Right renal pelvis (tissue), 4 donors: ENCODE data around the gene RGMA. TPM values are rescaled to one million over a fixed set of nuclear protein-coding genes. Genes with fewer than 3 reads are reported as not detected.
A peak's percentile ranks its signal among the peaks of the same experiment; 100 is the strongest.

Experiments used
- DNase-seq, 4 donors: peaks; one replicate each; pipeline ENCODE4 v3.0.0-alpha.2; 2013; ENCODE audit warnings: low read depth in 4 of 4, low spot score in 3 of 4, missing footprints in 1 of 4
- polyA plus RNA-seq, 4 donors: library from polyadenylated mRNA; unstranded; fragments of 120-200 nt; gene quantifications; one replicate each; pipeline ENCODE4 v1.2.1, GENCODE V29; 2013; ENCODE audit not compliant: insufficient read length in 4 of 4

RGMA gene
- 10 to 100 TPM in 1 of 4 donors, 1 to 10 TPM in 3; 8.9 to 10.1 (median 9.7) TPM for polyA plus RNA-seq

DNA sequence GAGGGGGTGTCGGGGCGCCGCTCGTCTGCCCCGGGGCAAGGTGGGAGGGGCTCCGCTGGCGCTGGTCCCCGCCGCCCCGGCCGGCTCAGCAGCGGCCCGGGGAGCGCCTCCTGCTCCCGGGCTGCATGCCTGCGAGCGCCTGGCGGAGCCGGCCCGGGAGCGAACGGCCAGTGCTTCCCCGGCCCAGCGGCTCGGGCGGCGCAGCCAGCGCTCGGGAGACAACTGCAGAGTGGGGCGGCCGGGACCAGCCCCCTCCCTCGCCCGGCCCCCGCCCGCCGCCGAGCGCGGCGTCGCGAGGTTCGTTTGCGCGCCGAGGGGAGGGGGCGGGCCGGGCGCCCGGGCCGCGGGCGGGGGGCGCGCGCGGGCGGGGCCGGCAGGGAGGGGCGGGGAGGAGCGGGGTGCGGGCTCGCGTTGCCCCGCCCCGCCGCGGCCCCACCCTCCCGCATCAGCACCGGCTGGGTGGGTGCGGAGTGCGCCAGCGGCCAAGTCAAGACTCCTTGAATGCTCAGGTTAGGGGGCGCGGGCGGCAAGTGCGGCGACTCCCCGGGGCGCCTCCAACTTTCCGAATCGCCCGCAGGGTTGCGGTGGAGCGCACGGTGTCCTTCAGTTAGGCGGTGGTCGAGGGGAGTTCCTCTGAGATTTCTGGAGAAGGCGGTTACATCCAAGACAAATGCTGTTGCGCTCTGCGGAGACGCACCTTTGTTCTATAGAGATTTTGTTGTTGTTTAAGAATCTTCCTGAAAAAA lies at the start of gene RGMA:
RGMA (minus strand) TSS at position 231 of the 746 bp plus-strand sequence. CDS start 279 bp downstream, outside the sequence.
- DNase-seq = peak in 1 of 4 donors; percentile 15

- DNase-seq = no peak
Measured at GRCh38 chr15:93136606-93137005, 47.6 kb upstream of the RGMA start.

- no peak for DNase-seq
Measured at GRCh38 chr15:93135997-93136397, 47.0 kb upstream of the RGMA start.

- DNase-seq = no peak
Measured at GRCh38 chr15:93135459-93135858, 46.4 kb upstream of the RGMA start.

- no peak for DNase-seq
Measured at GRCh38 chr15:93131485-93132095, 42.6 kb upstream of the RGMA start.

DNA sequence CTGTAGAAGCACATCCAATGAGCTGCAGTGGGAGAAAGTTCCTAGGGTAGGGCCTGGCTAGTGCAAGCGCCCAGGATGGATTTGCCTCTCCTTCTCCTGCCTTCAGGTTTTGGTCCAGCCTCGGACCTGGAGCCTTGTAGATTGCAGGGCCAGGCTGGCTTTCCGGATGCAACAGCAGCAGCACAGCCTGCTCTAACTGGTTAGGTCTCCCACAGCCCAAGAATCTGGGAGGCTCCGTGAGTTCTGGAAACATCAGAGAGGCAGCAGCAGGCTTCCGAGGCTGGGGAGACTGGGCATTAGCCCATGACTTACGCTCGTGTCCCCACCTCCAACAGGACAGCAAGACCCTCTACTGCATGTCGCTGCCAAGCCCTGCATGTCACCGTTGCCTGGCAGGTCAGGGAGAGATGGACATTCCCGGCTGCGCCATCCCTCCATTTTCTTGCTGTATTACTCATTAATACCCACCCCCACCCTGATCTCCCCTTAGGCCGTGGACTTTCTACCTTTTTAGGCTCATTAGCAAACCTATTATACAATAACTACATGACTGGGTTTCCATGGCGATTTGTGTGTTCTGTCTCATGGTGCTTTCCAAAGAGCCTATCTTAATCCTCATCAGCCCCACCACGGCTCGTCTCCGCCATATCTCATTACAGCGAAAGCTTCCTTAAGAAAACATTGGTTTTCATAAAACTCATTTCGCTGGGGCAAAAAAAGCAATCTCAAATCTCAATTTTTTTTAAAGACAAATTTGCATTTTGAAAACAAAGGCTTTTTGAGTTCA lies 40.9 kb upstream of the RGMA start:
- no peak for DNase-seq

DNA sequence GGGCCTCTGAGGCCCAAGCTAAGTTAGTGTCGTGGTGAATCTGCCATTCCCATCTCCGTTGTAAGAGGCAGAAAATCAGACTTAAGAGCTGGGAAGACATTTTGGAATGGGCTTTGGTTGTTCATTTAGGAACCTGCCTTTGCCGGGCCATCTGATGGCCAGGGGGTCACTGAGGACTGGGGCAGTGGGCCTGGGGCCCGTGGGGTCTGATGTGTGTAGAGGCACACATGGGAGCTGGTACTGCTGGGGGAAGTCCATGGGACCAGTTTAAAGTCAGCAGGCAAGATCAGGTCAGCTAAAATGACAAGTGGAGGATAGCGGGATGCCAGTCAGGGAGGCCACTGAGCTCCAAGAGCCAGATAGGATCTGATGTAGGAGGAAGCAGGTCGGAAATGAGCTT lies 38.3 kb upstream of the RGMA start:
- no peak for DNase-seq

GRCh38 chr15:93126599-93126998 lies 37.6 kb upstream of the RGMA start:
- DNase-seq = no peak

DNA sequence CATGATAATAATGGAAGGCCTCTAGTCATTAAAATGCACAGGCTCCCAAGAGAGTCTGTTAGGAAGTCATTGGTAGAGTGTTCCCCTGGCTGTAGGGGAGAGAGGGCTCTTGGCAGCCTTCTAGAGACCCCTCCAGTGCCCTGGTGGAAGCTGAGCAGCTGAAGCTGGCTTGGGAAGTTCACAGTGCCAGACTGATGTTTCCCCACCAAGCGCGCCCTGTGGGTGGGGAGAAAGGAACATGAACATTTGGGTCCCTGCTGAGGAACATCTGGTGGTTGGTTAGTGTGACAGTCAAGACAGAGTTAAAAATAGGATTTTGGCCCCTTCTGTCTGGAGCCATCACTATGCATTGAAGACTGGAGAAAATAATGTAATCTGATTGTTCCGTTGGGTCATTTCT lies 37.1 kb upstream of the RGMA start:
- DNase-seq = no peak

DNA sequence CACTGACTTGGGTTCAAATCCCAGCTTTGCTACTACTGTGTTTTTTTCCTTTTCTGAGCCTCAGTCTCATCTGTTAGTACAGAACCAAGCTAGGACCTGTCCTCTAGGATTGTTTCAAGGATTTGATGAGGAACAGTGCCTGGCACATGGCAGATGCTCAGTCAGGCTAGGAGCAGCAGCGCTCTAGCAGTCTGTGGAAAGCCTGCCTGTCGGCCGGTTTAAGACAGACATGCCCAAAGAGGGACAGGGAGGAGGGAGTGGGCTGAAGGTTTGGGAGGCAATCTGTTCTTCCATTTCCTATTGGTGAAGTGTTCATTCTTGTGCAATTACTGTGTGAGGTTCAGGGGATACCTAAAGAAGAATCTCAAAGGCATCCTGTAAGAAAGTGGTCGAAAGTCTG lies 35.1 kb upstream of the RGMA start:
- no peak for DNase-seq

DNA sequence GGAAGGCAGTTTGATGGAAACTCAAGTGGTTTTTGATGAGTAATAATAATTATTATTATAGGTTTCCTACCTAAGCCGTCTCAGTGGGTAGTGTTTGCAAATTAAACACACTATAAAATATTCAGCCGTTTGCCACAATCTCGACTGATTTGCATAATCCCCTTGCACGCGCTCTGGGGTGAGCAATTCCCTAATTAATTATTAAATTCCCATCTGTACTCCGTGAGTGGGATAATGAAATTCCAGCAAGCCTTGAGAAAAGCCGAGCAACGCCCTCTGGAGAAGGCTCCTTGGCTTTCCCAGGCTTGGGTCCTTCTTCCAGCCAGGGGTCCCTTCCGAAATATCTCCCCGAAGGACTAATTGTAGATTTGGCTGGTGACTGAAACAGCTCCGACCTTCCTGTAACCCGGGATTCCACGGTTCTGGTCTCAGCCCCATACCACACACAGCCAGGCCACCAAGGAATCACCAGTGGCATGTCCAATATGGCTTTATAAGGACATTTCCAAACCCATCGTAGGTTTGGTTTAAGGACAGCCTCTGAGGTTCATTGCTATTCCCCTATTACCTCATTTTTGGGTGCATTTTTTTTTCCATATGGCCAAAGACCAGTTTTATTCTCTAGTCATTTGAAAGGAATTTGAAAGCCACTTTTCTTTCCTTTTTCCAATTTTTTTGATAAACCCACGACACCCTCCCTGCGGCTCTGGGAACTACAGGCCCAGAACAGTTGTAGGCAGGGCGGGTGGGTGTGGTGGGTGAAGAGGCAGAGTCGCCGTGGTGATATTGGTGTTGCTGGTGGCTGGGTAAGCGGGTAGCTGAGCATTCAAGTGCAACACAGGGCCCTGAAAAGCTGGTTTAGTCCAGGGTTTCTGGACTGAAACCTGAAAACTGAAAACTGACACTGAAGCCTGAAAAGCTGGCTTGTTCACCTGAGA lies 33.2 kb upstream of the RGMA start:
- DNase-seq = no peak

GRCh38 chr15:93121107-93121506 lies 32.1 kb upstream of the RGMA start:
- no peak for DNase-seq

- DNase-seq = no peak
Measured at GRCh38 chr15:93118904-93119303, 29.9 kb upstream of the RGMA start.

GRCh38 chr15:93111451-93111850 lies 22.4 kb upstream of the RGMA start:
- DNase-seq = no peak

DNA sequence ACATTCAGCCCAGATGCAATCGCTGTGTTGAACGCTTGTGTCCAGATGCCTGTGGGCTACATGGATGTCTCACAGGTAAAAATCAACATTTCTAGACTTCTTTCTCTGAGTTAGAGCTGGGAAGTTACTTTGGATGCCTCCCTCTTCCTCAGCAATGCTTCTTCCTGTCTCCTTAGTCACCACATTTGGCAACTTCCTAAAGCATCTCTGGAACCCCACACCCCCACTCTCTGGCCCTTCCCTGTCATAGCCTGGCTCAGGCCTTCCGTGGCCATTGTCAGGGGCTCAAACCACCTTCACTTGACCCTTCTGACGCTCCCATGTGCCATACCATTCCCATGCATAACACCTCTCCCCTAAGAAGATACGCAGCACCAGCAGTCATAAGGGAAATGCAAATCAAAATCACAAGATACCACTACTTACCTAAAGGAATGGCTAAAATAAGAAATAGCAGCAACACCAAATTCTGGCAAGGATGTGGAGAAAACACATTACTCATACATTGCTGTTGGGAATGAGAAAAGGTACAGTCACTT lies 21.6 kb upstream of the RGMA start:
- no peak for DNase-seq

DNA sequence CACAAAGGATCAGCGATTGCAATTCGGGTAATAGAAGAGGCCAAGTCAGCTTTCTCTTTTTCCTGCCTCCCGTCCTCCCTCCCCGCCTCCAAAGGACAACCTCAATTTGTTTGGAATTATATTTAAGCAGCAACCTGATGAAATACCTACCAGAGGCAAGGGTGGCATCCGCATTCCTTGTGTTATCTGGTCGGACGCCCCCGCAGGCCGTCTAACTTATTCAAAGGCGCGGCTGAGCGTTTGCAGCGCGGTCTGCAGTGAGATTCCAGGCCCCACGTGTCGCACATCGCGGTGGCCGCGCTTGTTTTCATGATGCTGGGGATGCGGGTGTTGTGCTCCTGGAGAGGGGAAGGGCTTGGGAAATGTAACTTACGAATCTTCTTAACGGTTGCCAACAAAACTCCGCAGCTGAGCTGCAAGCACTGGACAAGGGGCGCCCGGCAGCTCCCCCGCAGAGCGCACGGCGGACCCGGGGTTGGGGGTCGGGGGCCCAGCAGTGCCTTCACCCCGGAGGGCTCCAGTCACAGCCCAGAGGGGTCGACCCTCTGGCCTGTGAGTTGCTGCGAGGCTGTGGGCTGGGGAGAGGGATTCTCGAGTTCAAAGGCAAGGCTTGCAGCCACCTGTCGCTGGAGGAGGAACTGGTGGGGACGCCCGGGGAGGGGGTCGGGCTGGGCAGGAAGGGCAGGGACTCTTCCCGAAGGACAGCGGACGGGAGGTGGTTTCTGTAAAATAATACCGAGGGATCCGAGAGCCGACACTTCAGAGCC lies 20.5 kb upstream of the RGMA start:
- peak in 1 of 4 donors; percentile 4 for DNase-seq

GRCh38 chr15:93107646-93108045 lies 18.6 kb upstream of the RGMA start:
- DNase-seq = no peak

GRCh38 chr15:93105485-93105884 lies 16.5 kb upstream of the RGMA start:
- no peak for DNase-seq

GRCh38 chr15:93103823-93104222 lies 14.8 kb upstream of the RGMA start:
- DNase-seq = no peak
